T47D (cell line): Measurements from ENCODE around the gene WFDC6.

Source experiments
- DNase-seq, 2 experiments: peaks; one replicate each; pipeline versions ENCODE4 v3.0.0 to v3.0.0-alpha.2; 2011 to 2012; ENCODE audit warnings: low read depth in 1 of 2, low spot score in 1 of 2
- JUND ChIP-seq: IDR thresholded peaks from 2 replicates; pipeline ENCODE4 v1.6.1; 2012; ENCODE audit warnings: low read depth
- in situ Hi-C: cut with HindIII; loops from 2 replicates; pipeline ENCODE4 v1.10.0; 2016; ENCODE audit warnings: low sequenced_read_pairs, low pct_unique_long_range_greater_than_20kb

WFDC6 gene

DNA sequence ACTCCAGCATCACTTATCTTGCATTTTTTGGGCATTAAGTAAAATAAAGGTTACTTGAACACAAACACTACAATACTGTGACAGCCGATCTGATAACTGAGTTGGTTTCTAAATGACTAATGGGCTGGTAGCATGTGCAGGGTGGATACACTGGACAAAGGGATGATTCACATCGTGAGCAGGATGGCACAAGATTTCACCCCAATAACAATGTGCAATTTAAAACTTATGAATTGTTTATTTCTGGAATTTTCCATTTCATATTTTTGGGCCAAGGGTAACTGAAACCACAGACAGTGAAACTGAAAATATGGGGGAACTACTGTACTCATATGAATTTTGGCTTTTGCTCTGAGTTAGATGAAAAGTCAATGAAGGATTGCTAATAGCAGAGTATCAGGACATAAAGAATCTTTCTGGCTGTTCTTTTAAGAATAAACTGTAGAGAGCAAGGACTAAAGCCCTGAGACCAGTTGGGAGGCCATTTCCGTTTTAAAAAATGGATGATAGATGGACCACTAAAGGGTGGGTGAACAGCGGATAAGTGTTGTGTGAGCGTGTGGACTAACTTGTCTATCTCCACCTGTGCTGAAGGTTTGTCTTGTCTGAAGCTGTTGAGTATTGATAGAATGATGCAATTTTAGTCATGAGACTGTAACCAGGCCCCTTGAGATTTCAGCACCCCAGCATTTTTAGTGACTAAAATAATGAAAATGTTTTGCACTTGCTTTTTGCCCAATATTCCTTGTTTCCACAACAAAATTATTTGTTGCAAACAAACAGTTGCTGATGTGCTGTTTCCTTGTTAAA is 32.1 kb downstream of the WFDC6 start:
- DNase-seq, result no peak
- in situ Hi-C loops, result no loop called here
- TF ChIP-seq JUND, result no peak

- in situ Hi-C loops, result no loop called here
- TF ChIP-seq JUND, result no peak
- DNase-seq, result no peak
Measured at GRCh38 chr20:45506398-45506797, 32.9 kb downstream of the WFDC6 start.

DNA sequence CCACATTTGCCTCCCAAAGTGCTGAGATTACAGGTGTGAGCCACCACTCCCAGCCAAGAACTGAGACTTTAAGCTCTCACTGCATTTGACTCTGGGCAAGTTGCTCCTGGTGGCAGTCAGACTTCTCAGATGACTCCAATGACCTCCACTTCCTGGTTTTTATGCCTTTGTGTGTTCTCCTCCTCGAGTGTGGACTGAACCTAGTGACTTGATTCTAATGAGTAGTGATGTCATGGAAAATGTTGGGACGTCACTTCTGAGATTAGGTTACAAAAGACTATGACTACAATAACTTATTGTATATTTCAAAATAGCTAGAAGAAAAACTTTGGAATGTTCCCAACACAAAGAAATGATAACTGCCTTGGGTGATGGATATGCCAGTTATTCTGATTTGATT is 35.9 kb downstream of the WFDC6 start:
- in situ Hi-C loops, result no loop called here
- DNase-seq, result no peak
- no peak for TF ChIP-seq JUND

- in situ Hi-C loops, result no loop called here
- TF ChIP-seq JUND, result no peak
- no peak for DNase-seq
Measured at GRCh38 chr20:45502561-45502960, 36.7 kb downstream of the WFDC6 start.

DNA sequence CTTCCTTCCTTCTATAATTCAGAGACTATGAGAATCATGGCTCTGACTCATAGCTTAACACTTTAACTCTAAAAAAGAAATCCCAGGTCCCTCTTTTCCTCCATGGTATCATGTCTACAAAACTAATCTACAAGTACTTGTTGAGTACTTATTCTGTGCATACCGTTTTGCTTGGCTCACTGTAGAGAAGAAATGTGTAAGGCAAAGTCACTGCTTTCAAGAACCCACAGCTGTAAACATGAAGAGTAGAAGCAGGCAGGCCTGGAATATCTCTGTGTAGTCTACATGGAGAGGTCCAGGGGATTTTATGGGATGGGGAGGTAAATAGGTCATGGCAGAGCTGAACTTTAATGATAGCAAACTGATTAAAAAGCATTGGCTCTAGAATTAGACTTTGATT is 37.7 kb downstream of the WFDC6 start:
- in situ Hi-C loops, result no loop called here
- DNase-seq, result no peak
- TF ChIP-seq JUND, result no peak

DNA sequence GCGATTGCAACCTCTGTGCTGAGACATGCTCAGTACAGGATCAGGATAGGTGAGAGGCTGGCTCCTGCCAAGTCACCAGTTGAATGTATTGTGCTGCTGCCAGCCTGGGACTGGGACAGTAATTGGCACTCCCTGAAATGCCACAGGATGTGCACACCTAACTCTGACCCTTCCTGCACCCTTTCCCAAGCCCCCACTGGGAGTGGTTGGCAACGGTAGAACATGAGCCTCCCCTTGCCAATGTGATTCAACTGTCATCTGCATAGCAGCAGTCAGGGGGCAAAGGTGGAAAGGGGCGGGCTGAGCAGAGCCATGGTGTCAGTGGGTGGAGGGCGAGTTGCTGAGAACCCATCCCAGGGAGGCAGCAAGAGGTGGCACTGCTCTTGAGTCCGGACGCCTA is 39.3 kb downstream of the WFDC6 start:
- no peak for DNase-seq
- in situ Hi-C loops, result no loop called here
- no peak for TF ChIP-seq JUND

DNA sequence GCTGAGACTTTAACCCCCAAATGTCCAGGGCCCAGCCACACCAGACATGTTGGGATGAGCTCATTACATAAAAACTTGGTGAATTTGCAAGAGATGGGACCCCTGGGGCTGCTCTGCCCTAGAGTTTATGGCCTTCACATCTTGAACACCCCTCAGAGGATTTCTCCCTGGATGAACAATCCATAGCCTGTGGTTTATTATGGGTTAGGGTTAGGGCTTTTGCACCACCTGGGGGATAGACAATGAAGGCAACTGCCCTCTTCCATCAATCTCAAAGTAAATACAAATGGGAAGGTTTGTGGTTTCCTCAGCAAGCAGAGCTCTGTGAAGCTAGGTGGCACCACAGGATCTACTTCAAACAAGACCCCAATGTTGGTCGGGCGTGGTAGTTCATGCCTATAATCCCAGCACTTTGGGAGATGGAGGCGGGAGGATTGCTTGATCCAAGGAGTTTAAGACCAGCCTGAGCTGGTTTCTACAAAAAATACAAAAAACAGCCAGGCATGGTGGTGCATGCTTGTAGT is 41.2 kb downstream of the WFDC6 start:
- DNase-seq, result no peak
- in situ Hi-C loops, result no loop called here
- TF ChIP-seq JUND, result no peak

GRCh38 chr20:45496166-45496565 is 43.1 kb downstream of the WFDC6 start:
- DNase-seq, result no peak
- TF ChIP-seq JUND, result no peak
- in situ Hi-C loops, result no loop called here

DNA sequence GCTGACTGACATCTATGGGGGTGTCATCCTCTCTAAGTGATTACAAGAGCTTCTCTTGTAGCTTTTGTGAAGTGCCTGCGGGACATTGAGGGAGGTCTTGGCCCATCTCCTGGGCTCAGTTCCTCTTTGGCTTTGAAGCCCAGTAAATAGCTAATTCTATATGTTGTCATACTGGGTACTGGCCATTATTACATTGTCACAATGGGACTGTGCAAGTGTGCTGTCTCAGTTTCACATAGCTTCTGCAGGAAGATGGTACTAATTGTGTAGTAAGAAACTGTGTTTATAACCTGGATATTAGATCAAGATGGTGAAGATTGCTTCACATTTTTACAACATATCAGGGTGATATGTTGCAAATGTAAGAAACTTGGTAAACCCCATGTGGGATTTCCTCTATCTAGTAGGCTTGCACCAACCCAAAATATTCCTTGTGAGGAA is 43.8 kb downstream of the WFDC6 start:
- no peak for DNase-seq
- in situ Hi-C loops, result no loop called here
- TF ChIP-seq JUND, result no peak

- in situ Hi-C loops, result no loop called here
- no peak for DNase-seq
- no peak for TF ChIP-seq JUND
Measured at GRCh38 chr20:45489083-45489531, 50.2 kb downstream of the WFDC6 start.

DNA sequence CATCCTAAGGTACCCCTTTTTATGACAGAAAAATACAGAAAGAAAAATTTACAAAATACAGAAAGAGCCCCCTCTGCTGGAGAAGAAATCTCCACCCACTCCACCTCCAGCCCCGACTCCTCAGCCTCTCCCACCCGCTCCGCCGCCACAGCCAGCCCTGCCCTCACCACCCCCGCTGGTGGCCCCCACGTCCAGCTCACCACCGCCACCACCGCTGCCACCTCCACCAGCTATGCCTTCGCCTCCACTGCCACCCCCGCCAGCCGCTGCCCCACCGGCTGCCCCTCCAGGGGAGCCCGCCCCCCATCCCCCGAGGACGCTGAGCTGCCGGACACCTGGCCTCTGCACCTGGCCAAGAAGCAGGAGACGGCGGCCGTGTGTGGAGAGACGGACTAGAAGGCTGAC is 52.0 kb downstream of the WFDC6 start:
- no peak for DNase-seq
- in situ Hi-C loops, result no loop called here
- no peak for TF ChIP-seq JUND

DNA sequence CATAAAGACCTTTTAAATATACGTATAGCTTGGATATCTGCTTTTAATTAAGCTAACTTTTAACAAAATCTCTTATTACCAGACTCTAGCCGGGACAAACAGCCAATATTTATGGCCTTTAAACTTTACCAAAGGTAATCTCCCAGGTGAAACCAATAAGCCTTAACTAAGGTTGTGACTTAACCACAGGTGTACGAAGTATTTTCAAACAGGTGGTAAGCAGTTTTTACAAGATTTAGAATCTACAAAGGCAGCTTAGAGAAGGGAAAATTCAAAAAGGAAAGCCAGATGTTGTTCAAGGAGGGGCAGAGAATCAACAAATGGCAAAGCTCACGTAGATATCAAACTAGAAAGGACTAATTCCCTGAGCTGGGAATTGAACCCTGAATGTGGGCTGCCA is 53.9 kb downstream of the WFDC6 start:
- TF ChIP-seq JUND, result no peak
- DNase-seq, result no peak
- in situ Hi-C loops, result no loop called here

GRCh38 chr20:45484676-45485075 is 54.6 kb downstream of the WFDC6 start:
- TF ChIP-seq JUND, result no peak
- in situ Hi-C loops, result no loop called here
- no peak for DNase-seq
